Adipocyte (in vitro differentiated cells): ENCODE measurements around the gene PRKAR2B.

ENCODE experiments used
- DNase-seq: peaks from one replicate; pipeline ENCODE4 v3.0.0-alpha.2; 2015; ENCODE audit warnings: low read depth
- H3K27me3 ChIP-seq: replicated peaks from 2 replicates; pipeline ENCODE4 v1.7.0; 2013; ENCODE audit warnings: mild to moderate bottlenecking, low read length, moderate library complexity; ENCODE audit not compliant: control insufficient read depth, insufficient read depth
- H3K36me3 ChIP-seq: 2 replicates; pipeline ENCODE4 v1.7.0; 2013; ENCODE audit warnings: low read length, mild to moderate bottlenecking, moderate library complexity; ENCODE audit not compliant: control insufficient read depth, insufficient read depth, severe bottlenecking
- H3K4me1 ChIP-seq: 2 replicates; pipeline ENCODE4 v1.7.0; 2013; ENCODE audit warnings: mild to moderate bottlenecking, low read length, moderate library complexity; ENCODE audit not compliant: control insufficient read depth, insufficient read depth
- H3K4me3 ChIP-seq: 2 replicates; pipeline ENCODE4 v1.7.0; 2013; ENCODE audit warnings: mild to moderate bottlenecking, low read length, moderate library complexity
- H3K9ac ChIP-seq: 2 replicates; pipeline ENCODE4 v1.7.0; 2013; ENCODE audit warnings: mild to moderate bottlenecking, low read length, moderate library complexity
- H3K9me3 ChIP-seq: 2 replicates; pipeline ENCODE4 v1.7.0; 2013; ENCODE audit warnings: mild to moderate bottlenecking, low read length, moderate library complexity; ENCODE audit not compliant: control insufficient read depth

PRKAR2B gene

DNA sequence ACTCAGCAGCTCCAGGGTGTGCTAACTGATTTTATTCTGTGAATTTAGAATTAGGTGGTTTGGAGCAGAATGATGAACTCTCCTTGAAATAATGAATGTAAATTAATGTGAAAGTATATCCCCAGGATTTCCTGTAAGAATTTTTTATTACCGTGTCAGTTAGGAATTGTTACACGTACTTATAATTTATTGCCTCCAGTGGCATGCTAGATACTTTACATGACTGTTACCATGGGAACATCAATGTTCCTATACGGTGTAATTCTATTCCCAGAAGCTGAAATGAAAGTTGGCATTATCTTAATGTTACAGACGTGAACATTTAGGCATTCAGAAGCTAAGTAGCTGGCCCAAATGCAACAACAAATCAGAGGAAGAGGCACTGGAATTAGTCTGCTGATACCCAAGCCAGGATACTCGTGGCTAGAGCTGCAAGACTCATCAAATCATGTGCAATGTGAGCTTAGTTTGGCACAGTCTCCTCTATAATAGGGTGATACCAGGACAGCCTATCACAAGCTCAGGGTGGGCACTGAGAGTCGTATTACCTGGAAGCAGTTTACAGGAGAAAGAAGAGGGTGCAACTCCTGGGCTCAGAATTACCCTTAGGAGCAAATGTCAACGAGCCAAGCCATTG lies 30.0 kb upstream of the PRKAR2B start:
- Histone ChIP-seq H3K9ac (no peak overlapping the region), H3K27me3 (no peaks in the 10 kb centered on the region), H3K9me3 (no peaks in the 10 kb centered on the region), H3K4me1 (peaks cover 10% of the 10 kb centered on the region), H3K4me3 (peak overlapping the region; percentile 51), H3K36me3 (no peaks in the 10 kb centered on the region)
- DNase-seq, result no peak

DNA sequence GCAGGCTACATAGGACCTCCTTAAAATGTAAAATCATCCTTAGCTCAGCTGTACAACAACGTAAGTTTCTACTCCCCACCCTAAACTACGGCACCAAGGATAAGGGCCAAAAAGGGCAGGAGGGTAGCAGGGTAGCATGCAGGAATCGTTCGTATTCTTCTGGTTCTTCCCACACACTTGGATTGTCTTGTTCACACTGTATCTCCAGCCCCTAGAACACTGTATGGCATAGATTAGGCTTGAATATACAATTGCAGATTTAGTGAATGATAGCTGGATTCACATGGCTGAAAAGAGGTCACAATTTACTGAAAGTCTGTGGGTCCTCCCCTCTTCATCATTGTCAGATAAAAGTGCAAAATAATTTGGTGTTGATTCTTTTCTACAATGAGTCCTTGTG lies 28.2 kb upstream of the PRKAR2B start:
- H3K27me3 ChIP-seq, result no peaks in the 10 kb centered on the region
- no peak overlapping the region for H3K4me3 ChIP-seq
- no peaks in the 10 kb centered on the region for H3K36me3 ChIP-seq
- H3K9me3 ChIP-seq, result no peaks in the 10 kb centered on the region
- no peak overlapping the region for H3K9ac ChIP-seq
- H3K4me1 ChIP-seq, result peaks cover 10% of the 10 kb centered on the region
- no peak for DNase-seq

DNA sequence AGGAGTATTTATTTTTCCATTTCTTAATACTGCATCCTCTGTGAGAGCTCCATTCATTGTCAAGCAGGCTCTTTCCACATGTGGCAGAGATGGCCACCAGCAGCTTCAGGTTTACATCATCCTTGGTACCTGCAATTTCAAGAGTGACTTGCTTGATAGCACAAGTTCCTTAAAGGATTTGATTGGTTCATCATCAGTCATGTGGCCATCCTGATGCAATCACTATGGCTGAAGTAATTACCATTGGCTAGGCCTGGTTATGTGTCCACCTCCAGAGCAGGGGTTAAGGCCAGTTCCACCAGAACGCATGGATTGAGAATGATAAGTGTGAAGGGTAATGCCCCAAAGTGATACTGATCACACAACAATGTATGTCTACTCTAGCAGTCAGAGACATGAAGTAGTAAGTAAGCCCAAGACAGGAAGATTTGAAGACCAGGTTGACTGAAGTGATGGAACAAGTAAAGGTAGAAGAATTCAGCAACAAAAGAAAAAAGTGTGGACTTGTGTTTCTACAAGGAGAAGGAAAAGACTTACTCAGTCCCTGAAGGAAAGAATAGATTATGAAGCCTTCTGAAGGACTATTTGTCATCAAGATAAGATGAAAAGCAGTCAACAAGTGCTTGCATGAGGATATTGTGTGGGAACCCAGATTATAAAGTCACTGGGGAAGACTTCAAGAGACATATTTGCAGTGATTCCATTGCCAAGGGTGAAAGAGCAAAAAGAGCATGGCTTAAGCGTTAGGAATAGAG lies 26.4 kb upstream of the PRKAR2B start:
- Histone ChIP-seq H3K27me3 (no peaks in the 10 kb centered on the region), H3K4me3 (no peak overlapping the region), H3K36me3 (no peaks in the 10 kb centered on the region), H3K4me1 (peaks cover 10% of the 10 kb centered on the region), H3K9ac (no peak overlapping the region), H3K9me3 (peaks cover 11% of the 10 kb centered on the region)
- DNase-seq, result no peak

DNA sequence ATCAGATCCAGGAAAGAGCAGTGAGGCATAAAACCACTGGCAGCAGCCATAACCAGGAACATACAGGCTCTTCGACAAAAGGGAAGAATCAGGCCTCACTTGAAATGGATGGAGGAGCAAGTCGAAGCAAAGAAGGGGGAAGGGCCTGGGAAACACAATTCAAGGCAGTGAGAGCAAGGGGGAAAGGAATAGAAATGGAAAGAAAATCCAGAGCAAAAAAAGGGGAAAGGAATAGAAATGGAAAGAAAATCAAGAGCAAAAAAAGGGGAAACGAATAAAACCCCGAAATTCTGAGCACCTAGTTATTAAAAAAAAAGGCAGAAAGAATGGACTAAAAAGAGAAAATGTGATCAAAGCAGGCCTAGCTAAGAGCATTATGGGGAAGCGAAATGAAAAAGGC lies 24.1 kb upstream of the PRKAR2B start:
- Histone ChIP-seq H3K4me1 (peaks cover 12% of the 10 kb centered on the region), H3K27me3 (no peaks in the 10 kb centered on the region), H3K36me3 (no peaks in the 10 kb centered on the region), H3K4me3 (no peak overlapping the region), H3K9me3 (peaks cover 16% of the 10 kb centered on the region), H3K9ac (no peak overlapping the region)
- no peak for DNase-seq

DNA sequence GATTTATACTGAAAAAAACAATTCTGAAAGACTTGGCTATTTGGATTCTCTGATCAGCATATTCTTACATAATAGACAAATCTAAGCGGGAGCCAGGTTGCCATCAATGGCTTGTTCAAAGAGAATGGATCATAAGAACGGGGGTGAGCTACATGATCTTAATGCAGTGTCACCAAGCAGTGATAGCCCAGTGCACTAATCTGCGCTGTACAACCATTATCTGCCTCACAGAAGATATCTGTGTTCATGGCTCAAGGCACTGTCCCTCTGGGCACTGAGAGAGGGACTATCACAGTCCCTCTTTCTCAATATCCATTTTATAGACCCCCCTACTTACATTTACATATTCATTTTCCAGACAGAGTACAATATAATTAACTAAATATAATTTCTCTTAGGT lies 22.9 kb upstream of the PRKAR2B start:
- no peaks in the 10 kb centered on the region for H3K27me3 ChIP-seq
- no peak for DNase-seq

DNA sequence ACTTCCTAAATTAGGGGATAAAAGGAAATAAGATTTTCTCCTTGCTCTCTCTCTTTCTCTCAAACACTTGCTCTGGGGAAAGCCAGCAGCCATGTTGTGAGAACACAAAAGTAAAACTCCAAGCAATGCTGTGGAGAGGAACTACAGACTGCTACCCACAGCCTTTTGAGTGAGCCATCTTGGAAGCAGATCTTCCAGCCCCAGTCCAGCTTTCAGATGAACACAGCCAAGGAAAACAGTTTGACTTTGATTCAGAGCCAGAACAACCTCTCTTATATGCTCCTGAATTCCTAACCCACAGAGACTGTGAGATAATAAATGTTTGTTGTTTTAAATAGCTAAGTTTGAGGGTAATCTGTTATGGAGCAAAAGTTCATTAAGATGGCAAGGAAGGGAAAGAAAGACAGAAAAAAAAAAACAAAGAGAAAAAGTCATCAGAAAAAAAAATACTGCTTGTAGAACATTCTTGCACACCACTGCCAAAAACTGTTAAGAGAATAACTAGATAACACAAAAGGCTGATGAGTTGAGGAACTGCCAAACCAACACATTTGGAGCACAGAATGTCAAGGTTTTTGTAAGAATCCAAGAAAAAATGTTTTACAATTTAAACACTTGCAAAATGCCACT lies 20.9 kb upstream of the PRKAR2B start:
- no peaks in the 10 kb centered on the region for H3K27me3 ChIP-seq
- DNase-seq, result no peak
- H3K4me1 ChIP-seq, result peaks cover 28% of the 10 kb centered on the region
- peaks cover 16% of the 10 kb centered on the region for H3K9me3 ChIP-seq
- H3K4me3 ChIP-seq, result no peak overlapping the region
- H3K9ac ChIP-seq, result no peak overlapping the region
- no peaks in the 10 kb centered on the region for H3K36me3 ChIP-seq

More for the DNA sequence above, 22.9 kb upstream of the PRKAR2B start:
- Histone ChIP-seq H3K4me3 (no peak overlapping the region), H3K9ac (no peak overlapping the region), H3K9me3 (peaks cover 16% of the 10 kb centered on the region), H3K36me3 (no peaks in the 10 kb centered on the region), H3K4me1 (peaks cover 20% of the 10 kb centered on the region)

DNA sequence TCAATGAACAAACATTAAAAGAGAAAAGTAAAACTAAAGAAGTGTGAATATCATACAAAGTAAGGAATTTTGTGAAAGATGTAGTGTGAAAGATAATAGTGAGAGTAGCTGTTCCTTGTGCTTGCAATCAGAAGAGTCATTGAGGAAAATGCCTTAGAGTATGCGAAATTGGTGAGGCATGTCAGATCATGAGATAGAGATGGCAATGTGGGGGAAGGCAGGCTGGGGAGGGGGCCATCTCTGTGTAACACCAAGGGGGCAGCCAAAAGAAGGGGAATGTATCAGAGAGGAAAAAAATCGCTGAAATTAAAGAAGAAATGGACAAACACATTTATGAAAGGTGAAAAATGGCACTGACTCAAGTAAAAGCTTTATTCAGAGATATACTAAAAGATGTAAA lies 19.6 kb upstream of the PRKAR2B start:
- Histone ChIP-seq H3K9ac (no peak overlapping the region), H3K4me3 (no peak overlapping the region), H3K9me3 (peaks cover 16% of the 10 kb centered on the region), H3K27me3 (no peaks in the 10 kb centered on the region), H3K36me3 (no peaks in the 10 kb centered on the region), H3K4me1 (peaks cover 35% of the 10 kb centered on the region)
- no peak for DNase-seq

DNA sequence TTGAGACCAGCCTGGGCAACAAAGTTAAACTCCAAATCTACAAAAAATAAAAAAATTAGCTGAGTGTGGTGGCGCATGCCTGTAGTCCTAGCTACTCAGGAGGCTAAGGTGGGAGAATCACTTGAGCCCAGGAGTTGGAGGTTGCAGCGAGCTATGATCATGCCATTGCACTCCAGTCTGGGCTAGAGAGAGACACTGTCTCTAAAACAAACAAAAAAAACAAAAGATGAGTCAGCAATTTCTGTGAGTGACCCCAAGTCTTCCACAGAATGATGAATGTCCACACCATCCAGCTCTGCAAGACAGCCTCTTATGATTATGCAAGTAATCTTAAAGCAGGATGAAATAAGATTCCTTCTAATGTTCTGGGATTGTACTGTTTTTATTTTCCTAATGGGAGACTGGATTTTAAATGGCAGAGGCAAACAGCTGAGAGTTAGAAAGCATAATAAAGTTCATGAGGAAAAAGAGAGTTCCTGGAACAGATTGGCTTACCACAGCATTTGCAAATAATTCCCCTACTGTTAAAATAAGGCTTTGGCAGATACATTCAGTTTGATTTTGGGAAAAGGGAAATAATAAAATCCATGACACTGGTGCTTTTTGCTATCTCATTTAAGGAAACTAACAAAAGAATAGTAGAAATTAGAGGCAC lies 18.9 kb upstream of the PRKAR2B start:
- Histone ChIP-seq H3K4me3 (peak overlapping the region; percentile 21), H3K36me3 (no peaks in the 10 kb centered on the region), H3K9ac (peak overlapping the region; percentile 73), H3K27me3 (no peaks in the 10 kb centered on the region), H3K9me3 (peaks cover 16% of the 10 kb centered on the region), H3K4me1 (peaks cover 35% of the 10 kb centered on the region)
- peak; percentile 32 for DNase-seq

DNA sequence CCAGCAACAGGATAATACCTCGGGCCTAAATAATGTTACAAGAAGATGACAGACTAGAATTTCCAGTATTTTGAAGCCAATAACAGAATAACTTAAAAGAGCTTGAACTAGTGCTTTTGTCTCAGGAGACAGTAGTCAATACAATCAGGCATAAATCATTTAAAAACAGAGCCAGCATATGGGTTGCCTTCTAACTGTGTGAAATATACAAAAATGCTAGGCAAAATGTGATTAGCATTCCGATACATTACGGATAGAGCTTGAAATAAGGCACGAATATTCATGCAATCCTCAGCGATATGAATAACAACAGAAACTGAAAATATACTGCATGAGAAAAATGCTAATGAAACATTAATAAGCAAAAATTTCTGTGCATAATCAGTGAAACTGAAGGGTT lies 18.3 kb upstream of the PRKAR2B start:
- peaks cover 16% of the 10 kb centered on the region for H3K9me3 ChIP-seq
- H3K4me1 ChIP-seq, result peaks cover 35% of the 10 kb centered on the region
- peak overlapping the region; percentile 73 for H3K9ac ChIP-seq
- no peaks in the 10 kb centered on the region for H3K27me3 ChIP-seq
- DNase-seq, result no peak
- H3K36me3 ChIP-seq, result no peaks in the 10 kb centered on the region
- H3K4me3 ChIP-seq, result peak overlapping the region; percentile 21

DNA sequence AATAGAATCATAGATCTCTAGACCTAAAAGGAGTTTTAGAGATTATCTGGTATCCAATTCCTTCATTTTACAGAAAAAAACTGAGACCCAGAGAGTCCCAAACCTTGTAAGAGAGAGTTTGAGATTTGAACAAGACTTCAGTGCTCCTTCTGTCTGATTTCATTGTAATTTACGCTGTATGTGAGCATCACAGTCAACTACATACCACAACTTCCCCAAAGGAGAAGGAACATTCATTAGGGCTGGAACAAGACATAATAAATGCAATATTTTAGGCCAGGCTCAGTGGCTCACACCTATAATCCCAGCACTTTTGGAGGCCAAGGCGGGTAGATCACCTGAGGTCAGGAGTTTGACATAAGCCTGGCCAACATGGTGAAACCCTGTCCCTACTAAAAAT lies 17.3 kb upstream of the PRKAR2B start:
- Histone ChIP-seq H3K9me3 (peaks cover 14% of the 10 kb centered on the region), H3K27me3 (no peaks in the 10 kb centered on the region), H3K4me1 (peaks cover 35% of the 10 kb centered on the region), H3K36me3 (no peaks in the 10 kb centered on the region), H3K9ac (no peak overlapping the region), H3K4me3 (no peak overlapping the region)
- DNase-seq, result no peak

DNA sequence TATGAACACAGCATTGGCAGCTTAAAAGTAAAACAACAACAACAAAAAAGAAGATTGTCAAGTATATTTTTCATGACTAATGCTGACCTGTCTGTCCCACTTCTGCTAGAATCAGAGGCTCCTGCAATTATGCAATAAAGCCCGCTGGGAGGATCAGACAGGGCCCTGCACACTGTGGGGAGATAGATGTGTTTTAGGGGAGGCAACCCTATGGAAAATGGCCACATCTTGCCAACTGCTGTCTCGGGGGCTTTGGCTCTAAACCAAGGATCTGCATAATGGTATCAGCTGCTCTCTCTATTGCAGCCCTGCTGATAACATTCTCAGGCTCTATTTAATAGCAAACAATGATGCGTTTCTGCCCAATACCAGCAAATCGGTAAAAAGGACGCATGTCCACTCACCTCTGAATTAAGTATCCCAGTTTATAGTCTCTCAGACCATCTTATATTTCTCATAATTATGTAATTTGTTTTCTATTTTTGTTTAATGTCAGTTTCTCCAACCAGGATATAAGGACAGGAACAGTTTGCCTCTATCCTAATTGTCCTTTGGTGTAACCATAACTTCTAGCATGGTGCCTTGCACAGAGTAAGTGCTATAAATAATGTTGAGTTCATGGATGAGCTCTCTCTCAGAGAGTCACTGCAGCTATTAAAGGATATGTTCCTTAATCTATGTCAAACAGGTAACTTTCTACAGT lies 15.3 kb upstream of the PRKAR2B start:
- Histone ChIP-seq H3K27me3 (no peaks in the 10 kb centered on the region), H3K9ac (no peak overlapping the region), H3K4me3 (no peak overlapping the region), H3K9me3 (no peaks in the 10 kb centered on the region), H3K4me1 (peaks cover 32% of the 10 kb centered on the region), H3K36me3 (no peaks in the 10 kb centered on the region)
- DNase-seq, result peak; percentile 18
